WTC11 (cell line): ENCODE results near the gene CCDC71L. TPM values are rescaled to one million over a fixed set of nuclear protein-coding genes. Genes with fewer than 3 reads are reported as not detected.

ENCODE experiments used
- ATAC-seq: fragments of 200-7000 bp; cut with Tn5 transposase; 2 replicates; pipeline ENCODE4 v1.10.0; 2021; ENCODE audit warnings: mild to moderate bottlenecking, moderate library complexity
- CTCF ChIA-PET: fragments of 300-600 bp; sonication (Branson Sonifier 250); formaldehyde crosslinking; loops from one replicate; lab custom pipeline; 2021; ENCODE audit warnings: antibody characterized with exemption; lab: Charles Lee
- POLR2A ChIA-PET: fragments of 350-600 bp; sonication (Branson Sonifier 250); formaldehyde crosslinking; loops from one replicate; lab custom pipeline; 2021; ENCODE audit warnings: antibody characterized with exemption; lab: Charles Lee
- DNase-seq: peaks from one replicate; pipeline ENCODE4 v3.0.0; 2021; ENCODE audit warnings: low spot score
- H3K27ac Mint-ChIP-seq: 2 replicates; pipeline ENCODE4 v1.8.0; 2021; ENCODE audit warnings: mixed read lengths
- H3K27me3 Mint-ChIP-seq: 2 replicates; pipeline ENCODE4 v1.8.0; 2021; ENCODE audit warnings: low read depth, mild to moderate bottlenecking, moderate library complexity, mixed read lengths
- H3K36me3 Mint-ChIP-seq: 2 replicates; pipeline ENCODE4 v1.8.0; 2021; ENCODE audit warnings: mixed read lengths
- H3K4me1 Mint-ChIP-seq: 2 replicates; pipeline ENCODE4 v1.8.0; 2022; ENCODE audit warnings: mixed read lengths
- H3K4me3 Mint-ChIP-seq: 2 replicates; pipeline ENCODE4 v1.8.0; 2021; ENCODE audit warnings: mild to moderate bottlenecking, moderate library complexity, mixed read lengths
- H3K9me3 Mint-ChIP-seq: 2 replicates; pipeline ENCODE4 v1.8.0; 2021; ENCODE audit warnings: mixed read lengths
- E2F1 ChIP-seq: sonication (generic); formaldehyde crosslinking; IDR thresholded peaks from 2 replicates; pipeline ENCODE4 v1.8.0; 2022; ENCODE audit warnings: mild to moderate bottlenecking, missing genetic modification reagents
- ELF4 ChIP-seq: sonication (generic); formaldehyde crosslinking; IDR thresholded peaks from 2 replicates; pipeline ENCODE4 v1.8.1; 2022; ENCODE audit warnings: low read depth, mild to moderate bottlenecking, moderate library complexity, missing genetic modification reagents
- EMX1 ChIP-seq: fragments of 250-450 bp; sonication (Bioruptor Pico); IDR thresholded peaks from 2 replicates; pipeline ENCODE4 v1.8.0; 2021; ENCODE audit warnings: mild to moderate bottlenecking
- HMGA2 ChIP-seq: fragments of 250-450 bp; sonication (Bioruptor Pico); IDR thresholded peaks from 2 replicates; pipeline ENCODE4 v1.4.0; 2021; ENCODE audit warnings: mild to moderate bottlenecking, moderate library complexity
- JAZF1 ChIP-seq: fragments of 250-450 bp; sonication (Bioruptor Pico); IDR thresholded peaks from 2 replicates; pipeline ENCODE4 v1.9.0; 2021; ENCODE audit warnings: moderate library complexity, mild to moderate bottlenecking, inconsistent platforms
- MAX ChIP-seq: sonication (generic); formaldehyde crosslinking; IDR thresholded peaks from 2 replicates; pipeline ENCODE4 v1.8.0; 2022; ENCODE audit warnings: mild to moderate bottlenecking, missing genetic modification reagents
- OVOL2 ChIP-seq: fragments of 250-450 bp; sonication (Bioruptor Pico); IDR thresholded peaks from 2 replicates; pipeline ENCODE4 v1.9.0; 2021; ENCODE audit warnings: mild to moderate bottlenecking, borderline replicate concordance
- PRRX2 ChIP-seq: fragments of 250-450 bp; sonication (Bioruptor Pico); IDR thresholded peaks from 2 replicates; pipeline ENCODE4 v1.8.0; 2021; ENCODE audit warnings: mild to moderate bottlenecking
- SOX15 ChIP-seq: fragments of 250-450 bp; sonication (Bioruptor Pico); IDR thresholded peaks from 2 replicates; pipeline ENCODE4 v1.9.0; 2021; ENCODE audit warnings: mild to moderate bottlenecking
- STAT6 ChIP-seq: sonication (generic); formaldehyde crosslinking; conservative IDR thresholded peaks from 2 replicates; pipeline ENCODE4 v1.8.1; 2023; ENCODE audit warnings: mild to moderate bottlenecking, low read depth, missing genetic modification reagents, moderate library complexity
- ZBTB43 ChIP-seq: sonication (generic); formaldehyde crosslinking; IDR thresholded peaks from 2 replicates; pipeline ENCODE4 v1.8.1; 2023; ENCODE audit warnings: mild to moderate bottlenecking, missing genetic modification reagents
- ZNF121 ChIP-seq: sonication (generic); formaldehyde crosslinking; IDR thresholded peaks from 2 replicates; pipeline ENCODE4 v1.8.0; 2023; ENCODE audit warnings: missing genetic modification reagents
- ZNF416 ChIP-seq: fragments of 250-450 bp; sonication (Bioruptor Pico); IDR thresholded peaks from 2 replicates; pipeline ENCODE4 v1.9.0; 2021; ENCODE audit warnings: mild to moderate bottlenecking, inconsistent platforms
- ZNF671 ChIP-seq: fragments of 250-450 bp; sonication (Bioruptor Pico); IDR thresholded peaks from 2 replicates; pipeline ENCODE4 v1.8.0; 2021; ENCODE audit warnings: mild to moderate bottlenecking
- total RNA-seq: library from RNA; stranded (reverse); gene quantifications from 3 replicates; pipeline ENCODE4 v1.2.3, GENCODE V29; 2021
- TF ChIP-seq, protein P1 (sequence below): sonication (generic); formaldehyde crosslinking; conservative IDR thresholded peaks from 2 replicates; pipeline ENCODE4 v1.8.1; 2022; ENCODE audit warnings: mild to moderate bottlenecking, missing genetic modification reagents
- TF ChIP-seq, protein P2 (sequence below): fragments of 250-450 bp; sonication (Bioruptor Pico); IDR thresholded peaks from 2 replicates; pipeline ENCODE4 v1.9.0; 2021; ENCODE audit warnings: mild to moderate bottlenecking
- TF ChIP-seq, protein P3 (sequence below): sonication (generic); formaldehyde crosslinking; IDR thresholded peaks from 2 replicates; pipeline ENCODE4 v1.8.1; 2022; ENCODE audit warnings: low read depth, missing genetic modification reagents, borderline replicate concordance

CCDC71L gene
- total RNA-seq, 1 experiment from 2014 or later = 21.5 TPM

GRCh38 chr7:106615808-106616707 is 44.9 kb downstream of the CCDC71L start:
- peaks cover 25% of the 10 kb centered on the region for H3K9me3 Mint-ChIP-seq
- ChIA-PET POLR2A (no interaction called here), CTCF (no interaction called here)
- H3K4me1 Mint-ChIP-seq = peaks cover 4% of the 10 kb centered on the region
- TF ChIP-seq PRRX2 (CRISPR knock-in tag) (no peak), OVOL2 (no peak), STAT6 (CRISPR knock-in tag) (no peak), SOX15 (CRISPR knock-in tag) (no peak), ZNF416 (CRISPR knock-in tag) (no peak), HMGA2 (CRISPR knock-in tag) (no peak), ZNF671 (CRISPR knock-in tag) (no peak), E2F1 (CRISPR knock-in tag) (no peak), JAZF1 (CRISPR knock-in tag) (no peak), EMX1 (no peak), ZNF121 (no peak), MAX (CRISPR knock-in tag) (no peak)
- TF ChIP-seq, protein P1, sequence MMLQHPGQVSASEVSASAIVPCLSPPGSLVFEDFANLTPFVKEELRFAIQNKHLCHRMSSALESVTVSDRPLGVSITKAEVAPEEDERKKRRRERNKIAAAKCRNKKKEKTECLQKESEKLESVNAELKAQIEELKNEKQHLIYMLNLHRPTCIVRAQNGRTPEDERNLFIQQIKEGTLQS (CRISPR knock-in tag) = no peak
- TF ChIP-seq, protein P2, sequence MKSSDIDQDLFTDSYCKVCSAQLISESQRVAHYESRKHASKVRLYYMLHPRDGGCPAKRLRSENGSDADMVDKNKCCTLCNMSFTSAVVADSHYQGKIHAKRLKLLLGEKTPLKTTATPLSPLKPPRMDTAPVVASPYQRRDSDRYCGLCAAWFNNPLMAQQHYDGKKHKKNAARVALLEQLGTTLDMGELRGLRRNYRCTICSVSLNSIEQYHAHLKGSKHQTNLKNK (CRISPR knock-in tag) = no peak
- TF ChIP-seq, protein P3, sequence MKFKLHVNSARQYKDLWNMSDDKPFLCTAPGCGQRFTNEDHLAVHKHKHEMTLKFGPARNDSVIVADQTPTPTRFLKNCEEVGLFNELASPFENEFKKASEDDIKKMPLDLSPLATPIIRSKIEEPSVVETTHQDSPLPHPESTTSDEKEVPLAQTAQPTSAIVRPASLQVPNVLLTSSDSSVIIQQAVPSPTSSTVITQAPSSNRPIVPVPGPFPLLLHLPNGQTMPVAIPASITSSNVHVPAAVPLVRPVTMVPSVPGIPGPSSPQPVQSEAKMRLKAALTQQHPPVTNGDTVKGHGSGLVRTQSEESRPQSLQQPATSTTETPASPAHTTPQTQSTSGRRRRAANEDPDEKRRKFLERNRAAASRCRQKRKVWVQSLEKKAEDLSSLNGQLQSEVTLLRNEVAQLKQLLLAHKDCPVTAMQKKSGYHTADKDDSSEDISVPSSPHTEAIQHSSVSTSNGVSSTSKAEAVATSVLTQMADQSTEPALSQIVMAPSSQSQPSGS (CRISPR knock-in tag) = no peak
- no peak for ATAC-seq
- no peak for DNase-seq
- no peaks in the 10 kb centered on the region; the same call in 1 of the 2 replicates for H3K27me3 Mint-ChIP-seq
- no peak overlapping the region for H3K4me3 Mint-ChIP-seq
- no peak overlapping the region for H3K27ac Mint-ChIP-seq
- peaks cover 7% of the 10 kb centered on the region for H3K36me3 Mint-ChIP-seq

- no peaks in the 10 kb centered on the region; the same call in 1 of the 2 replicates for H3K27me3 Mint-ChIP-seq
- CTCF ChIA-PET = no interaction called here
These were observed 46.2 kb downstream of the CCDC71L start for GRCh38 chr7:106614751-106615150.

More at GRCh38 chr7:106614751-106615150, 46.2 kb downstream of the CCDC71L start:
- no peak for DNase-seq
- no peak for ATAC-seq
- Mint-ChIP-seq H3K4me1 (peaks cover 9% of the 10 kb centered on the region), H3K27ac (no peak overlapping the region), H3K9me3 (peaks cover 24% of the 10 kb centered on the region), H3K4me3 (no peak overlapping the region), H3K36me3 (peaks cover 7% of the 10 kb centered on the region)
- POLR2A ChIA-PET = no interaction called here
- no peak for TF ChIP-seq ELF4 (CRISPR knock-in tag)
- TF ChIP-seq ZBTB43 = no peak
- TF ChIP-seq, protein P1 (CRISPR knock-in tag) = no peak
